ENCODE results near the gene EPHB3.

DNA sequence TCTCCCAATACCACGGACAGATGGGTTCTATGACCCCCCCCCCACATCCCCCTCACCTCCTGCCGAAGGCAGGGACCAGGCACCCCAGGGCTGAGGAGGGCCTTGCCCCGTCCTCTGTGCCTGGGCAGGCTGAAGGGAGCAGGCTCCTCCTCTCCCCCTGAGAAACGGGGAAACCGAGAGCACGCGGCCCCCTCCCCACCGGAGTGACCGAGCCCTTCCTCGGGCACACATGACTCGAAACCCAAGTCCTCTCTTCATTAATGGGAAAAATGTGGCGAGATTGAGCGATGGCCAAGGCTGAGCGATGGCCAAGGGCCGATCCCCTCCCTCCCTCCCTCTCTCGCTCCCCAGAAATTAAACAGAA is 7.0 kb downstream of the EPHB3 start:
- TF ChIP-seq, protein P1, sequence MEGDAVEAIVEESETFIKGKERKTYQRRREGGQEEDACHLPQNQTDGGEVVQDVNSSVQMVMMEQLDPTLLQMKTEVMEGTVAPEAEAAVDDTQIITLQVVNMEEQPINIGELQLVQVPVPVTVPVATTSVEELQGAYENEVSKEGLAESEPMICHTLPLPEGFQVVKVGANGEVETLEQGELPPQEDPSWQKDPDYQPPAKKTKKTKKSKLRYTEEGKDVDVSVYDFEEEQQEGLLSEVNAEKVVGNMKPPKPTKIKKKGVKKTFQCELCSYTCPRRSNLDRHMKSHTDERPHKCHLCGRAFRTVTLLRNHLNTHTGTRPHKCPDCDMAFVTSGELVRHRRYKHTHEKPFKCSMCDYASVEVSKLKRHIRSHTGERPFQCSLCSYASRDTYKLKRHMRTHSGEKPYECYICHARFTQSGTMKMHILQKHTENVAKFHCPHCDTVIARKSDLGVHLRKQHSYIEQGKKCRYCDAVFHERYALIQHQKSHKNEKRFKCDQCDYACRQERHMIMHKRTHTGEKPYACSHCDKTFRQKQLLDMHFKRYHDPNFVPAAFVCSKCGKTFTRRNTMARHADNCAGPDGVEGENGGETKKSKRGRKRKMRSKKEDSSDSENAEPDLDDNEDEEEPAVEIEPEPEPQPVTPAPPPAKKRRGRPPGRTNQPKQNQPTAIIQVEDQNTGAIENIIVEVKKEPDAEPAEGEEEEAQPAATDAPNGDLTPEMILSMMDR (IDR thresholded peaks at IDR 0.05), result no peak
- TF ChIP-seq POLR2A (IDR thresholded peaks at IDR 0.05) (no peak), POLR2AphosphoS5 (IDR thresholded peaks at IDR 0.05; ENCODE audit: insufficient read depth in 1 of 2, low read depth in 1 of 2) (no peak)
